Esophagus (tissue), 2 donors: ENCODE measurements around the gene CATSPER2. TPM values are rescaled to one million over a fixed set of nuclear protein-coding genes. Genes with fewer than 3 reads are reported as not detected.
"Not testable (repeated sequence)": the region's sequence is repeated elsewhere in the genome, so short reads cannot be mapped to it uniquely, and the experiment has no call there.

Source experiments
- H3K27ac ChIP-seq, 2 donors: one replicate each; pipeline ENCODE4 v1.5.1; 2013; ENCODE audit warnings: low read depth in 2 of 2, mild to moderate bottlenecking in 2 of 2, inconsistent platforms in 1 of 2, low read length in 1 of 2, moderate library complexity in 1 of 2
- H3K27me3 ChIP-seq, 2 donors: one replicate each; pipeline ENCODE4 v1.6.1; 2013; ENCODE audit warnings: low read length in 2 of 2, control low read depth in 1 of 2, mild to moderate bottlenecking in 1 of 2; ENCODE audit not compliant: insufficient read depth in 2 of 2, control insufficient read depth in 1 of 2
- H3K36me3 ChIP-seq, 2 donors: one replicate each; pipeline ENCODE4 v1.6.1; 2013; ENCODE audit warnings: low read length in 1 of 2; ENCODE audit not compliant: control insufficient read depth in 2 of 2, insufficient read depth in 2 of 2
- H3K4me1 ChIP-seq, 2 donors: one replicate each; pipeline ENCODE4 v1.6.1; 2013; ENCODE audit warnings: low read length in 1 of 2; ENCODE audit not compliant: control insufficient read depth in 2 of 2, insufficient read depth in 2 of 2
- H3K4me3 ChIP-seq, 2 donors: one replicate each; pipeline ENCODE4 v1.5.1; 2013; ENCODE audit warnings: low read length in 2 of 2, mild to moderate bottlenecking in 2 of 2, low read depth in 1 of 2, moderate library complexity in 1 of 2
- H3K9me3 ChIP-seq, 2 donors: one replicate each; pipeline ENCODE4 v1.6.1; 2013; ENCODE audit warnings: mild to moderate bottlenecking in 2 of 2, low read depth in 1 of 2, low read length in 1 of 2, moderate library complexity in 1 of 2; ENCODE audit not compliant: control insufficient read depth in 2 of 2, insufficient read depth in 1 of 2
- WGBS, 2 donors: extraction: QIAGEN DNeasy Blood & Tissue Kit; methylation state at CpG; one replicate each; pipeline ENCODE4 v1.1.7; 2013; 5-methylcytosine and 5-hydroxymethylcytosine counted together
- polyA plus RNA-seq, 2 donors: library from polyadenylated mRNA; stranded (reverse); fragments of 200-250 nt; gene quantifications; one replicate each; pipeline ENCODE4 v1.2.3, GENCODE V29; 2013
- donor health status: healthy with polysubstance abuse.
- donor health status: Bipolar disorder and iron deficiency.

The CATSPER2 gene
- polyA plus RNA-seq, 2 donors: 2.1 to 7.4 TPM

- not testable (repeated sequence) for H3K4me1 ChIP-seq, H3K36me3 ChIP-seq, H3K9me3 ChIP-seq, H3K27me3 ChIP-seq, H3K4me3 ChIP-seq, H3K27ac ChIP-seq
- WGBS, 2 donors: 93 to 97% methylated on average over 16 of the region's 16 CpGs
These were observed 834 bp upstream of the CATSPER2 start for GRCh38 chr15:43649430-43649926.

GRCh38 chr15:43638464-43639204 lies 10.0 kb downstream of the CATSPER2 start:
- H3K4me1 ChIP-seq, H3K27ac ChIP-seq, H3K36me3 ChIP-seq, H3K27me3 ChIP-seq, H3K9me3 ChIP-seq, H3K4me3 ChIP-seq: not testable (repeated sequence)
- 91 to 92% methylated on average over 8 of the region's 8 CpGs for WGBS, 2 donors

- not testable (repeated sequence) for H3K4me1 ChIP-seq, H3K36me3 ChIP-seq, H3K27ac ChIP-seq, H3K9me3 ChIP-seq, H3K27me3 ChIP-seq, H3K4me3 ChIP-seq
These were observed 21.7 kb downstream of the CATSPER2 start for GRCh38 chr15:43626937-43627336.

- H3K27ac ChIP-seq: no peak overlapping the region
- H3K36me3 ChIP-seq: no peaks in the 10 kb centered on the region
- no peaks in the 10 kb centered on the region for H3K27me3 ChIP-seq
- H3K9me3 ChIP-seq: no peaks in the 10 kb centered on the region
- H3K4me3 ChIP-seq: no peak overlapping the region
- no peaks in the 10 kb centered on the region for H3K4me1 ChIP-seq
- WGBS, 2 donors: 21 to 23% methylated on average over 5 of the region's 5 CpGs
These were observed 23.5 kb downstream of the CATSPER2 start for GRCh38 chr15:43625106-43625505.

- H3K4me1 ChIP-seq, H3K4me3 ChIP-seq, H3K9me3 ChIP-seq, H3K27ac ChIP-seq, H3K27me3 ChIP-seq, H3K36me3 ChIP-seq: not testable (repeated sequence)
- 72 to 73% methylated on average over 4 to 5 of the region's 7 CpGs for WGBS, 2 donors
These were observed 26.4 kb downstream of the CATSPER2 start for GRCh38 chr15:43622068-43622799.

- H3K4me1 ChIP-seq, H3K27ac ChIP-seq, H3K9me3 ChIP-seq, H3K27me3 ChIP-seq, H3K4me3 ChIP-seq, H3K36me3 ChIP-seq: not testable (repeated sequence)
- no CpG with 5 or more reads among the region's 2 CpGs for WGBS, 2 donors
These were observed 29.9 kb downstream of the CATSPER2 start, which contains the start of gene STRC for GRCh38 chr15:43618700-43619099. TSS of gene STRC (minus strand) at chr15:43618800. CDS start at chr15:43618722, 78 bp downstream.

- H3K4me1 ChIP-seq, H3K4me3 ChIP-seq, H3K36me3 ChIP-seq, H3K27me3 ChIP-seq, H3K9me3 ChIP-seq, H3K27ac ChIP-seq: not testable (repeated sequence)
- WGBS, 2 donors: 43 to 69% methylated on average over 1 to 4 of the region's 8 CpGs
These were observed 30.9 kb downstream of the CATSPER2 start for GRCh38 chr15:43617750-43618149.

- not testable (repeated sequence) for H3K27me3 ChIP-seq, H3K27ac ChIP-seq, H3K9me3 ChIP-seq, H3K4me3 ChIP-seq, H3K36me3 ChIP-seq, H3K4me1 ChIP-seq
- 52 to 57% methylated on average over 6 of the region's 6 CpGs for WGBS, 2 donors
These were observed 46.4 kb downstream of the CATSPER2 start for GRCh38 chr15:43602233-43602632.

GRCh38 chr15:43600200-43600599 lies 48.4 kb downstream of the CATSPER2 start:
- H3K27me3 ChIP-seq, H3K4me1 ChIP-seq, H3K4me3 ChIP-seq, H3K27ac ChIP-seq, H3K36me3 ChIP-seq, H3K9me3 ChIP-seq: not testable (repeated sequence)
- no CpG with 5 or more reads among the region's 2 CpGs for WGBS, 2 donors

- not testable (repeated sequence) for H3K9me3 ChIP-seq, H3K4me3 ChIP-seq, H3K27ac ChIP-seq, H3K4me1 ChIP-seq, H3K36me3 ChIP-seq, H3K27me3 ChIP-seq
- WGBS, 2 donors: 80 to 86% methylated on average over 4 to 6 of the region's 6 CpGs
These were observed 49.5 kb downstream of the CATSPER2 start for GRCh38 chr15:43599131-43599530.
